Aorta (tissue), 5 donors: Measurements from ENCODE around the gene ZBTB48. TPM values are rescaled to one million over a fixed set of nuclear protein-coding genes. Genes with fewer than 3 reads are reported as not detected.
"Not testable (repeated sequence)": the region's sequence is repeated elsewhere in the genome, so short reads cannot be mapped to it uniquely, and the experiment has no call there.

ENCODE experiments used
- ATAC-seq: fragments of 200-7000 bp; cut with Tn5 transposase; one replicate; pipeline ENCODE4 v1.9.1; 2022; ENCODE audit warnings: moderate library complexity; ENCODE audit not compliant: low FRiP score
- DNase-seq, 2 donors: peaks; one replicate each; pipeline ENCODE4 v3.0.0-alpha.2; 2020
- H3K27ac ChIP-seq, 2 donors: one replicate each; pipeline ENCODE4 v1.5.1; 2013; ENCODE audit warnings: low read length in 2 of 2, mild to moderate bottlenecking in 2 of 2, moderate library complexity in 2 of 2, control low read depth in 1 of 2, inconsistent platforms in 1 of 2, low read depth in 1 of 2
- H3K27me3 ChIP-seq, 2 donors: one replicate each; pipeline ENCODE4 v1.6.1; 2013; ENCODE audit warnings: control low read depth in 1 of 2, low read length in 1 of 2, mild to moderate bottlenecking in 1 of 2, moderate library complexity in 1 of 2; ENCODE audit not compliant: insufficient read depth in 2 of 2, control insufficient read depth in 1 of 2
- H3K36me3 ChIP-seq, 2 donors: one replicate each; pipeline ENCODE4 v1.6.1; 2013; ENCODE audit warnings: control low read depth in 1 of 2, low read length in 1 of 2, mild to moderate bottlenecking in 1 of 2; ENCODE audit not compliant: insufficient read depth in 2 of 2, control insufficient read depth in 1 of 2
- H3K4me1 ChIP-seq, 2 donors: one replicate each; pipeline ENCODE4 v1.6.1; 2013; ENCODE audit warnings: low read length in 2 of 2, control low read depth in 1 of 2, mild to moderate bottlenecking in 1 of 2, moderate library complexity in 1 of 2; ENCODE audit not compliant: insufficient read depth in 2 of 2, control insufficient read depth in 1 of 2
- H3K4me3 ChIP-seq, 2 donors: one replicate each; pipeline ENCODE4 v1.5.1; 2013; ENCODE audit warnings: low read length in 2 of 2, control low read depth in 1 of 2, mild to moderate bottlenecking in 1 of 2
- H3K9me3 ChIP-seq: one replicate; pipeline ENCODE4 v1.6.1; 2013; ENCODE audit warnings: mild to moderate bottlenecking, low read length; ENCODE audit not compliant: control insufficient read depth
- WGBS, 2 donors: extraction: QIAGEN DNeasy Blood & Tissue Kit; methylation state at CpG; one replicate each; pipeline ENCODE4 v1.1.7; 2013; 5-methylcytosine and 5-hydroxymethylcytosine counted together
- intact Hi-C, 2 donors: fragments of 100-400 bp; cut with DNase I; formaldehyde crosslinking; loops; one replicate each; pipeline versions ENCODE4 v1.14.2 to v1.15.0; 2022
- polyA plus RNA-seq, 2 donors: library from polyadenylated mRNA; stranded (reverse); fragments of 200-250 nt; gene quantifications; one replicate each; pipeline ENCODE4 v1.2.3, GENCODE V29; 2013
- total RNA-seq, 2 donors: library from RNA; stranded (reverse); fragmentation: NEBNext Ultra II Directional; extraction: Animal tissue kit (Norgen Biotek cat#: 25700); gene quantifications; one replicate each; pipeline ENCODE4 v1.2.1, GENCODE V29; 2021
- donor health status: healthy with polysubstance abuse.
- donor health status: Bipolar disorder and iron deficiency.
- donor health status: DM: no; HTN: no; CAD: no.
- donor health status: DM: no; HTN: no; CAD: no.
- donor health status: DM: yes; HTN: yes; CAD: no.

The ZBTB48 gene
- total and polyA plus RNA-seq, 4 donors, result 20.6 to 204 (median 27.6) TPM

DNA sequence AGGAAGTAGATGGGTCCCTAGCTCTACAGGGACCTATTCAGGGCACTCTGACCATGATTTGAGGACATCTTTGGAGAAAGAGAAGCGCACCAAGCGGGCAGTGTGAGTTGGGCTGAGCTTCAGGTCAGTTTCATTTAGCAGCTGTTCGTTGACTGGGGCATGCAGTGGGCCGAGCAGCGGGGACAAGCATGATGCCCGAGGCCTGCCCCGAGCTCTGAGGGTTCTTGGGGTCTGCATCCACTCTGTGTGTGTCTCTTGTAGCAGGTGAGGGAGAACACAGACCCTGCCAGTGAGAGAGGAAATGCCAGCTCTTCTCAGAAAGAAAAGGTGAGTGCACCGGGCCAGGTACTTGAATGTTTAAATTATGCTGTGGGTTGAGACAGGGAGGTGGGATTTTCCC, 50.2 kb downstream of the ZBTB48 start:
- ATAC-seq (no peak), DNase-seq (no peak)
- WGBS, 2 donors, result 89 to 93% methylated on average over 8 of the region's 8 CpGs
- Histone ChIP-seq H3K4me3 (no peak overlapping the region), H3K27ac (no peak overlapping the region), H3K9me3 (no peaks in the 10 kb centered on the region), H3K4me1 (no peaks in the 10 kb centered on the region), H3K36me3 (peaks cover 0 to 6% of the 10 kb centered on the region in 2 donors), H3K27me3 (no peaks in the 10 kb centered on the region)
- intact Hi-C loops, result no loop called here

- Histone ChIP-seq H3K4me1 (no peaks in the 10 kb centered on the region), H3K27me3 (no peaks in the 10 kb centered on the region), H3K27ac (no peak overlapping the region), H3K36me3 (peaks cover 0 to 7% of the 10 kb centered on the region in 2 donors), H3K4me3 (no peak overlapping the region), H3K9me3 (no peaks in the 10 kb centered on the region)
- intact Hi-C loops, result no loop called here
- DNase-seq (no peak), ATAC-seq (no peak)
- 92 to 97% methylated on average over 8 of the region's 8 CpGs for WGBS, 2 donors
These were observed 51.3 kb downstream of the ZBTB48 start for GRCh38 chr1:6631058-6631457.

GRCh38 chr1:6632588-6633514, 53.1 kb downstream of the ZBTB48 start:
- intact Hi-C loops, result no loop called here
- H3K4me3 ChIP-seq, result no peak overlapping the region
- DNase-seq, result no peak
- peaks cover 0 to 7% of the 10 kb centered on the region in 2 donors for H3K36me3 ChIP-seq
- 86% methylated on average over 29 to 30 of the region's 30 CpGs for WGBS, 2 donors
- H3K4me1 ChIP-seq, result no peaks in the 10 kb centered on the region
- H3K9me3 ChIP-seq, result no peaks in the 10 kb centered on the region
- no peak overlapping the region for H3K27ac ChIP-seq
- H3K27me3 ChIP-seq, result no peaks in the 10 kb centered on the region
- no peak for ATAC-seq

- H3K27me3 ChIP-seq, result no peaks in the 10 kb centered on the region
- DNase-seq (peak; percentile 66 to 85), ATAC-seq (peak; percentile 27)
- no peaks in the 10 kb centered on the region for H3K4me1 ChIP-seq
- no peak overlapping the region for H3K27ac ChIP-seq
- intact Hi-C loops, result no loop called here
- H3K4me3 ChIP-seq, result no peak overlapping the region
- no peaks in the 10 kb centered on the region for H3K9me3 ChIP-seq
- 66 to 67% methylated on average over 27 to 29 of the region's 29 CpGs for WGBS, 2 donors
- H3K36me3 ChIP-seq, result peaks cover 0 to 6% of the 10 kb centered on the region in 2 donors
These were observed 54.7 kb downstream of the ZBTB48 start for GRCh38 chr1:6634371-6635052.

GRCh38 chr1:6635161-6635909, 55.5 kb downstream of the ZBTB48 start:
- no peaks in the 10 kb centered on the region for H3K27me3 ChIP-seq
- no peak overlapping the region for H3K27ac ChIP-seq
- H3K36me3 ChIP-seq, result peaks cover 0 to 6% of the 10 kb centered on the region in 2 donors
- no peaks in the 10 kb centered on the region for H3K9me3 ChIP-seq
- DNase-seq, result no peak
- H3K4me1 ChIP-seq, result no peaks in the 10 kb centered on the region
- ATAC-seq, result no peak
- intact Hi-C loops, result no loop called here
- WGBS, 2 donors, result 74% methylated on average over 20 of the region's 20 CpGs
- no peak overlapping the region for H3K4me3 ChIP-seq

DNA sequence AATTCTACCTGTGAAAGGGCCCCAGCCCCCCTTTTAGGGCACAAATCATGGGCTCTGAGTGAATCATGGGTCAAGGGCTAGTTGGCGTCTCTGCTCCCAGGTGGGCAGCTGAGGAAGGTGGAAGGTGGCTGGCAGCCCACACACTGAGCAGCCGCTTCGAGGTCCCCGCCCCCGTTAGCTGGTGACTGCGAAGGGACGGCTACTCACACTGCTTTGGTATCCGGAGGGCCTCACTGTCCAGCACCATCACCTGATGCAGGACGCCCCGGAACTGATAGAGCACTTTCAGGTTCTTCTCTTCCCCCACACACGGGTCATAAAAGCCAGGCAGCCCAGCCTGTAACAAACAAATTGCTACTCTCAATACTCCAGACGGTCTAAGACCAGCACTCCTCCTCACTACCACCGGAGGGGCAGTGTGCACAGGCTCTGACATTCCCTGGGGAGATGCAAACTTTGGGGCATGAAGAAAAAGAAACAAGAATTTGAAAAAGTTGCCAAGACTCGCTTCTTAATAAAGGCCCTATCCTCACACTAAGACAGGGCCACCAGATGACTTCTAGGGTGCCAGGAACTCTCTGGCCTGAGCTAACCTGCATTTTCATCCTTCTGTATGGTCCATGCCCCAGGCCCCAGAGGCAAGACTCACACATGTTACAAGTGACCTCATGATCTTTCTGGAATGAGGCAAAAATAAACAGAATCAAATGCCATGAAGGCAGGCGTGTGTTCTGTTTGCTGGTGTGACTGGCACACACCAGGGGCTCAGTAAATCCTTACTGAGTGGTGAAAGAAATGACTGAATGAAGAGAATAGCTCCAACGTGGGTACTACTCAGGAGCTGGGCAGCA, 56.3 kb downstream of the ZBTB48 start:
- no peak overlapping the region for H3K4me3 ChIP-seq
- peaks cover 0 to 6% of the 10 kb centered on the region in 2 donors for H3K36me3 ChIP-seq
- no peaks in the 10 kb centered on the region for H3K4me1 ChIP-seq
- peak overlapping the region in 1 of 2 donors; percentile 10 for H3K27ac ChIP-seq
- DNase-seq (no peak), ATAC-seq (no peak)
- H3K9me3 ChIP-seq, result no peaks in the 10 kb centered on the region
- intact Hi-C loops, result no loop called here
- WGBS, 2 donors, result 61 to 64% methylated on average over 16 of the region's 16 CpGs
- H3K27me3 ChIP-seq, result no peaks in the 10 kb centered on the region

- H3K27ac ChIP-seq, ATAC-seq, H3K4me3 ChIP-seq, H3K36me3 ChIP-seq, H3K9me3 ChIP-seq, DNase-seq, intact Hi-C loops, H3K4me1 ChIP-seq, H3K27me3 ChIP-seq: not testable (repeated sequence)
- 87 to 96% methylated on average over 6 of the region's 6 CpGs for WGBS, 2 donors
These were observed 57.0 kb downstream of the ZBTB48 start for GRCh38 chr1:6636778-6637177.

GRCh38 chr1:6637770-6638169, 58.0 kb downstream of the ZBTB48 start:
- intact Hi-C loops, result no loop called here
- 62% methylated on average over 9 of the region's 9 CpGs for WGBS, 2 donors
- peak; percentile 23 for ATAC-seq
- no peaks in the 10 kb centered on the region for H3K27me3 ChIP-seq
- DNase-seq, result no peak
- no peak overlapping the region for H3K4me3 ChIP-seq
- no peaks in the 10 kb centered on the region for H3K4me1 ChIP-seq
- peaks cover 0 to 3% of the 10 kb centered on the region in 2 donors for H3K36me3 ChIP-seq
- H3K27ac ChIP-seq, result peak overlapping the region in 1 of 2 donors; percentile 7
- H3K9me3 ChIP-seq, result no peaks in the 10 kb centered on the region
